Measurements from ENCODE around the gene FBXL17.
"Not testable (repeated sequence)": the region's sequence is repeated elsewhere in the genome, so short reads cannot be mapped to it uniquely, and the experiment has no call there.

Gene FBXL17

DNA sequence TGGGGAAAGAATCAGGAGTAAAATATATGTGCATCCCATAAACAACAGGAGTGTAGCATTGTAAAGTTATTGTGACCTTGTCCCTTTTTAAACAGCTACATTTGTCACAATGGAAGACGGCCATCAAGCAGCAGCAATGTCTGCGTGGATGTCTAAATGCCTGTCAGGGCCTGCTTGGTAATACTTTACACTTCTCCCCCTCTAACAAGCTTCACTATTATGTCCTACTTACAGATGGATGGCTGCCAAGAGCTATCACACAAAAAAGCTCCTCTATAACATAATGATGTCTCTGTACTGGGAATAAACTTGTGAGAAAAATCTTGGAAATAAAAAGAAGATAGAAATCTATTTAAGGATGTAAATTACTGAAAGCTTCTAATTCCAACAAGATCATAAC lies 213.0 kb downstream of the FBXL17 start:
- no peak for DNase-seq (ENCODE audit: insufficient read length, low spot score)
- FAIRE-seq: no peak
- TF ChIP-seq, protein P1, sequence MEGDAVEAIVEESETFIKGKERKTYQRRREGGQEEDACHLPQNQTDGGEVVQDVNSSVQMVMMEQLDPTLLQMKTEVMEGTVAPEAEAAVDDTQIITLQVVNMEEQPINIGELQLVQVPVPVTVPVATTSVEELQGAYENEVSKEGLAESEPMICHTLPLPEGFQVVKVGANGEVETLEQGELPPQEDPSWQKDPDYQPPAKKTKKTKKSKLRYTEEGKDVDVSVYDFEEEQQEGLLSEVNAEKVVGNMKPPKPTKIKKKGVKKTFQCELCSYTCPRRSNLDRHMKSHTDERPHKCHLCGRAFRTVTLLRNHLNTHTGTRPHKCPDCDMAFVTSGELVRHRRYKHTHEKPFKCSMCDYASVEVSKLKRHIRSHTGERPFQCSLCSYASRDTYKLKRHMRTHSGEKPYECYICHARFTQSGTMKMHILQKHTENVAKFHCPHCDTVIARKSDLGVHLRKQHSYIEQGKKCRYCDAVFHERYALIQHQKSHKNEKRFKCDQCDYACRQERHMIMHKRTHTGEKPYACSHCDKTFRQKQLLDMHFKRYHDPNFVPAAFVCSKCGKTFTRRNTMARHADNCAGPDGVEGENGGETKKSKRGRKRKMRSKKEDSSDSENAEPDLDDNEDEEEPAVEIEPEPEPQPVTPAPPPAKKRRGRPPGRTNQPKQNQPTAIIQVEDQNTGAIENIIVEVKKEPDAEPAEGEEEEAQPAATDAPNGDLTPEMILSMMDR (IDR thresholded peaks at IDR 0.05; ENCODE audit: insufficient read depth, missing control alignments): no peak

- FAIRE-seq (no peak), DNase-seq (ENCODE audit: insufficient read length, low spot score) (no peak)
- TF ChIP-seq, protein P1 (IDR thresholded peaks at IDR 0.05; ENCODE audit: insufficient read depth, missing control alignments): no peak
Measured at GRCh38 chr5:108167174-108167573, 214.7 kb downstream of the FBXL17 start.

DNA sequence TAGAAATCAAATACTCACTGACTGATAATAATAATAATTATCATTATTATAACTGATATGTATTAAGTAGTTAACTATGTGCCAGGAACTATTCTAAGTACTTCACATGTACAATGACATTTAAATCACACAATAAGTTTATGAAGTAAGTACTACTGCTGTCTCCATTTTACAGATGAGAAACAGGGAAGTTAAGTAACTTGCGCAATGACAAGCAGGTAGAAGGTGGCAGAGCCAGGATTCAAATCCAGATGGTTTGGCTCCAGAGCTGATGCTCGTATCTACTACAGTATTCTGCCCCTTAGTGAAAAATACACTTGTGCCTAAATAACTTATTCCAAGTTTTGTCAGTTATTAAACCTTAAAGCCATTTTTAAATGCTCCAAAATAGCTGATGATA lies 217.3 kb downstream of the FBXL17 start:
- DNase-seq (ENCODE audit: insufficient read length, low spot score) (no peak), FAIRE-seq (no peak)
- TF ChIP-seq, protein P1 (IDR thresholded peaks at IDR 0.05; ENCODE audit: insufficient read depth, missing control alignments): no peak

- FAIRE-seq; DNase-seq (ENCODE audit: insufficient read length, low spot score): not testable (repeated sequence)
Measured at GRCh38 chr5:108152854-108153253, 229.0 kb downstream of the FBXL17 start.

GRCh38 chr5:108149369-108149768 lies 232.5 kb downstream of the FBXL17 start:
- FAIRE-seq: no peak
- no peak for DNase-seq (ENCODE audit: insufficient read length, low spot score)
- TF ChIP-seq, protein P1 (IDR thresholded peaks at IDR 0.05; ENCODE audit: insufficient read depth, missing control alignments): no peak

DNA sequence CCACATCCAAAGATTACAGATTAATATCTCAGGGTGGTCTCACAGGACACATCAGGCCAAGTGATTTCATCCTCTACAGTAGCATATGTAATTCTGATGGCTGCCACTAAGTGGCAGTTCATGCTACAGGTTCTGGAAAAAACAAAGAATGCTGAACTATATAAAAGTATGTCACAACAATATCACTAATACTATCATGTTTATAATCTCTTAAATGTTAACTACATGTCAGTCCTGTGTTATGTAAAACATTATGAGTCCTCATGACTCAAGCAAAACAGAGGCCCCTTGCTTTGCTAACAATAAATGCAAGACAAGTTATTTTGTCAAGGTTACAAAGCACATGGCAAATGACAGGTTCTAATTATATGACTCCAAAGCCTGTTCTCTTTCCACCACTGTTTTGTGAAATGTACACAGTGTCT lies 233.2 kb downstream of the FBXL17 start:
- FAIRE-seq (peak; percentile 93), DNase-seq (ENCODE audit: insufficient read length, low spot score) (no peak)
- TF ChIP-seq, protein P1 (IDR thresholded peaks at IDR 0.05; ENCODE audit: insufficient read depth, missing control alignments): peak; percentile 50

GRCh38 chr5:108146222-108146621 lies 235.7 kb downstream of the FBXL17 start:
- DNase-seq (ENCODE audit: insufficient read length, low spot score) (no peak), FAIRE-seq (no peak)
- TF ChIP-seq, protein P1 (IDR thresholded peaks at IDR 0.05; ENCODE audit: insufficient read depth, missing control alignments): no peak

DNA sequence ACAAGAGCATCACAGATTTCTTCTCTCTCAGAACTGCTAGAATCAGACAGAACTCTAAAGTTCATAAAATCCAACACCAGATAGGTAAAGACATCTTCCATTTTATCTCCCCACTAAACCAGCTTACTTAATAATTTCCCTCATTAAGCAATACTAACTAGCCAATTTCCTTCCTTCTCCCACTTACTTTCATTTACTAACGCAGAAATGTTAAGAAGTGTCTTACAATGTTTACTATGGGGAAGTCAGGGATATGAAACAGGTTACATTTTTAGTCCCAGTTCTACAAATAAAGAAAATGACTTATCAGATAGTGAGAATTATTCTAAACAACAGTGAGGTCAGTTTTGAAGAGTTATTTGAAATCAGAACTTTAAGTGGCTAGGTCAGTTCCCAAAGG lies 236.5 kb downstream of the FBXL17 start:
- TF ChIP-seq, protein P1 (IDR thresholded peaks at IDR 0.05; ENCODE audit: insufficient read depth, missing control alignments): no peak
- DNase-seq (ENCODE audit: insufficient read length, low spot score) (no peak), FAIRE-seq (no peak)

Data from D721Med (cell line).